ENCODE measurements around the gene SCYL1.

SCYL1 gene

GRCh38 chr11:65541093-65541982, 16.5 kb downstream of the SCYL1 start:
- H3K4me1 ChIP-seq (ENCODE audit: control insufficient read depth, insufficient read depth, low read length), result peaks cover 12% of the 10 kb centered on the region
- H3K36me3 ChIP-seq (ENCODE audit: control insufficient read depth, insufficient read depth, low read length, severe bottlenecking), result peaks cover 26% of the 10 kb centered on the region
- peak overlapping the region; percentile 84 for H3K9ac ChIP-seq (ENCODE audit: low read length)
- no peak for DNase-seq (ENCODE audit: low read depth)
- H3K27me3 ChIP-seq (replicated peaks; ENCODE audit: control insufficient read depth, insufficient read depth, low read length), result no peaks in the 10 kb centered on the region
- H3K9me3 ChIP-seq (ENCODE audit: control insufficient read depth, low read length), result no peaks in the 10 kb centered on the region
- H3K4me3 ChIP-seq (ENCODE audit: low read length), result peak overlapping the region; percentile 80

- DNase-seq (ENCODE audit: low read depth), result no peak
- Histone ChIP-seq H3K36me3 (ENCODE audit: control insufficient read depth, insufficient read depth, low read length, severe bottlenecking) (peaks cover 12% of the 10 kb centered on the region), H3K27me3 (replicated peaks; ENCODE audit: control insufficient read depth, insufficient read depth, low read length) (no peaks in the 10 kb centered on the region), H3K9me3 (ENCODE audit: control insufficient read depth, low read length) (no peaks in the 10 kb centered on the region), H3K9ac (ENCODE audit: low read length) (no peak overlapping the region), H3K4me1 (ENCODE audit: control insufficient read depth, insufficient read depth, low read length) (peaks cover 12% of the 10 kb centered on the region), H3K4me3 (ENCODE audit: low read length) (no peak overlapping the region)
These were observed 18.0 kb downstream of the SCYL1 start for GRCh38 chr11:65542738-65543390.

GRCh38 chr11:65545853-65546216, 21.0 kb downstream of the SCYL1 start:
- Histone ChIP-seq H3K27me3 (replicated peaks; ENCODE audit: control insufficient read depth, insufficient read depth, low read length) (no peaks in the 10 kb centered on the region), H3K4me3 (ENCODE audit: low read length) (no peak overlapping the region), H3K4me1 (ENCODE audit: control insufficient read depth, insufficient read depth, low read length) (peaks cover 7% of the 10 kb centered on the region), H3K9me3 (ENCODE audit: control insufficient read depth, low read length) (no peaks in the 10 kb centered on the region), H3K36me3 (ENCODE audit: control insufficient read depth, insufficient read depth, low read length, severe bottlenecking) (peaks cover 11% of the 10 kb centered on the region), H3K9ac (ENCODE audit: low read length) (no peak overlapping the region)
- DNase-seq (ENCODE audit: low read depth), result no peak

- no peak overlapping the region for H3K9ac ChIP-seq (ENCODE audit: low read length)
- H3K36me3 ChIP-seq (ENCODE audit: control insufficient read depth, insufficient read depth, low read length, severe bottlenecking), result peaks cover 12% of the 10 kb centered on the region
- H3K4me3 ChIP-seq (ENCODE audit: low read length), result no peak overlapping the region
- peaks cover 2% of the 10 kb centered on the region for H3K4me1 ChIP-seq (ENCODE audit: control insufficient read depth, insufficient read depth, low read length)
- H3K9me3 ChIP-seq (ENCODE audit: control insufficient read depth, low read length), result no peaks in the 10 kb centered on the region
- no peaks in the 10 kb centered on the region for H3K27me3 ChIP-seq (replicated peaks; ENCODE audit: control insufficient read depth, insufficient read depth, low read length)
- no peak for DNase-seq (ENCODE audit: low read depth)
These were observed 21.5 kb downstream of the SCYL1 start for GRCh38 chr11:65546217-65546958.

- Histone ChIP-seq H3K4me1 (ENCODE audit: control insufficient read depth, insufficient read depth, low read length) (no peaks in the 10 kb centered on the region), H3K27me3 (replicated peaks; ENCODE audit: control insufficient read depth, insufficient read depth, low read length) (no peaks in the 10 kb centered on the region), H3K9ac (ENCODE audit: low read length) (no peak overlapping the region), H3K36me3 (ENCODE audit: control insufficient read depth, insufficient read depth, low read length, severe bottlenecking) (peaks cover 20% of the 10 kb centered on the region), H3K9me3 (ENCODE audit: control insufficient read depth, low read length) (no peaks in the 10 kb centered on the region), H3K4me3 (ENCODE audit: low read length) (no peak overlapping the region)
- DNase-seq (ENCODE audit: low read depth), result no peak
These were observed 22.7 kb downstream of the SCYL1 start for GRCh38 chr11:65547446-65548125.

- H3K4me3 ChIP-seq (ENCODE audit: low read length), result no peak overlapping the region
- H3K36me3 ChIP-seq (ENCODE audit: control insufficient read depth, insufficient read depth, low read length, severe bottlenecking), result peaks cover 17% of the 10 kb centered on the region
- no peaks in the 10 kb centered on the region for H3K9me3 ChIP-seq (ENCODE audit: control insufficient read depth, low read length)
- no peak for DNase-seq (ENCODE audit: low read depth)
- H3K9ac ChIP-seq (ENCODE audit: low read length), result no peak overlapping the region
- no peaks in the 10 kb centered on the region for H3K27me3 ChIP-seq (replicated peaks; ENCODE audit: control insufficient read depth, insufficient read depth, low read length)
- H3K4me1 ChIP-seq (ENCODE audit: control insufficient read depth, insufficient read depth, low read length), result no peaks in the 10 kb centered on the region
These were observed 23.5 kb downstream of the SCYL1 start for GRCh38 chr11:65548395-65548794.

- H3K36me3 ChIP-seq (ENCODE audit: control insufficient read depth, insufficient read depth, low read length, severe bottlenecking), result peaks cover 17% of the 10 kb centered on the region
- no peak overlapping the region for H3K9ac ChIP-seq (ENCODE audit: low read length)
- no peak overlapping the region for H3K4me3 ChIP-seq (ENCODE audit: low read length)
- H3K4me1 ChIP-seq (ENCODE audit: control insufficient read depth, insufficient read depth, low read length), result no peaks in the 10 kb centered on the region
- no peak for DNase-seq (ENCODE audit: low read depth)
- H3K9me3 ChIP-seq (ENCODE audit: control insufficient read depth, low read length), result no peaks in the 10 kb centered on the region
- no peaks in the 10 kb centered on the region for H3K27me3 ChIP-seq (replicated peaks; ENCODE audit: control insufficient read depth, insufficient read depth, low read length)
These were observed 24.2 kb downstream of the SCYL1 start for GRCh38 chr11:65549096-65549495.

GRCh38 chr11:65551572-65552387, 26.9 kb downstream of the SCYL1 start:
- Histone ChIP-seq H3K36me3 (ENCODE audit: control insufficient read depth, insufficient read depth, low read length, severe bottlenecking) (peaks cover 17% of the 10 kb centered on the region), H3K4me3 (ENCODE audit: low read length) (no peak overlapping the region), H3K27me3 (replicated peaks; ENCODE audit: control insufficient read depth, insufficient read depth, low read length) (no peaks in the 10 kb centered on the region), H3K9me3 (ENCODE audit: control insufficient read depth, low read length) (no peaks in the 10 kb centered on the region), H3K9ac (ENCODE audit: low read length) (no peak overlapping the region), H3K4me1 (ENCODE audit: control insufficient read depth, insufficient read depth, low read length) (peaks cover 15% of the 10 kb centered on the region)
- DNase-seq (ENCODE audit: low read depth), result peak; percentile 52

GRCh38 chr11:65552388-65552951, 27.6 kb downstream of the SCYL1 start:
- H3K36me3 ChIP-seq (ENCODE audit: control insufficient read depth, insufficient read depth, low read length, severe bottlenecking), result peaks cover 17% of the 10 kb centered on the region
- no peak for DNase-seq (ENCODE audit: low read depth)

GRCh38 chr11:65553301-65554001, 28.6 kb downstream of the SCYL1 start:
- Histone ChIP-seq H3K9ac (ENCODE audit: low read length) (no peak overlapping the region), H3K27me3 (replicated peaks; ENCODE audit: control insufficient read depth, insufficient read depth, low read length) (no peaks in the 10 kb centered on the region), H3K9me3 (ENCODE audit: control insufficient read depth, low read length) (no peaks in the 10 kb centered on the region), H3K4me1 (ENCODE audit: control insufficient read depth, insufficient read depth, low read length) (peaks cover 21% of the 10 kb centered on the region), H3K4me3 (ENCODE audit: low read length) (no peak overlapping the region), H3K36me3 (ENCODE audit: control insufficient read depth, insufficient read depth, low read length, severe bottlenecking) (peaks cover 16% of the 10 kb centered on the region)
- DNase-seq (ENCODE audit: low read depth), result no peak

More at GRCh38 chr11:65552388-65552951, 27.6 kb downstream of the SCYL1 start:
- no peaks in the 10 kb centered on the region for H3K27me3 ChIP-seq (replicated peaks; ENCODE audit: control insufficient read depth, insufficient read depth, low read length)
- H3K4me1 ChIP-seq (ENCODE audit: control insufficient read depth, insufficient read depth, low read length), result peaks cover 21% of the 10 kb centered on the region
- no peaks in the 10 kb centered on the region for H3K9me3 ChIP-seq (ENCODE audit: control insufficient read depth, low read length)
- H3K9ac ChIP-seq (ENCODE audit: low read length), result no peak overlapping the region
- no peak overlapping the region for H3K4me3 ChIP-seq (ENCODE audit: low read length)

Measured in adipocyte (in vitro differentiated cells).